Measurements from ENCODE around the gene PPP2R1A. TPM values are rescaled to one million over a fixed set of nuclear protein-coding genes. Genes with fewer than 3 reads are reported as not detected.

PPP2R1A gene
- total RNA-seq, 2 donors from 2014 or later, result 284 to 322 TPM

DNA sequence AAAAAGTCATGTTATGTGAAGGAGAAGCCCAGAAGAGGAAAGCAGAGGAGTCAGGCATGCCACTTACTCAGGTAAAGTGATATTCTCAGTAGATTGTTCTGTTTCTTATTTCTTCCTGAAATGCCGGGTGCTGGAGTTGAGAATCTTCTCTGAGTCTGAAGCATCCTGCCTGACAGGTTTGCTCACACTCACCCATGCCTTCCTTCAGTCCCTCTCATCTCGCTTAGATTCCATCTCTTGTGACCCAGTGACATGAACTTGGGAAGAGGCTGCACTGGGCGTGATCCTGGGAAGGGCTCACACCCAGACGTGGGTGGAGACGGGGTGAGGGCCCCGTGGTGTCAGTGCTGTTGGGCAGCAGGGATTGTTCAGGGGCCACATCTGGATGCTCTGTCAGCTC lies 87.6 kb downstream of the PPP2R1A start:
- no peaks in the 10 kb centered on the region for H3K4me1 ChIP-seq
- H3K36me3 ChIP-seq, result peaks cover 5% of the 10 kb centered on the region
- DNase-seq (ENCODE audit: low spot score), result no peak
- no peaks in the 10 kb centered on the region for H3K27me3 ChIP-seq
- TF ChIP-seq, protein P1, sequence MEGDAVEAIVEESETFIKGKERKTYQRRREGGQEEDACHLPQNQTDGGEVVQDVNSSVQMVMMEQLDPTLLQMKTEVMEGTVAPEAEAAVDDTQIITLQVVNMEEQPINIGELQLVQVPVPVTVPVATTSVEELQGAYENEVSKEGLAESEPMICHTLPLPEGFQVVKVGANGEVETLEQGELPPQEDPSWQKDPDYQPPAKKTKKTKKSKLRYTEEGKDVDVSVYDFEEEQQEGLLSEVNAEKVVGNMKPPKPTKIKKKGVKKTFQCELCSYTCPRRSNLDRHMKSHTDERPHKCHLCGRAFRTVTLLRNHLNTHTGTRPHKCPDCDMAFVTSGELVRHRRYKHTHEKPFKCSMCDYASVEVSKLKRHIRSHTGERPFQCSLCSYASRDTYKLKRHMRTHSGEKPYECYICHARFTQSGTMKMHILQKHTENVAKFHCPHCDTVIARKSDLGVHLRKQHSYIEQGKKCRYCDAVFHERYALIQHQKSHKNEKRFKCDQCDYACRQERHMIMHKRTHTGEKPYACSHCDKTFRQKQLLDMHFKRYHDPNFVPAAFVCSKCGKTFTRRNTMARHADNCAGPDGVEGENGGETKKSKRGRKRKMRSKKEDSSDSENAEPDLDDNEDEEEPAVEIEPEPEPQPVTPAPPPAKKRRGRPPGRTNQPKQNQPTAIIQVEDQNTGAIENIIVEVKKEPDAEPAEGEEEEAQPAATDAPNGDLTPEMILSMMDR (IDR thresholded peaks at IDR 0.05), result no peak
- no peak overlapping the region for H3K27ac ChIP-seq
- H3K9me3 ChIP-seq, result no peaks in the 10 kb centered on the region
- no peak overlapping the region for H3K4me3 ChIP-seq

Small RNA genes within 50 kb of the gene (microRNA-seq; reads per million reads assigned to microRNA genes)
- 0 reads per million in 2 donors for gene MIR6801 (ENCODE audit: borderline number of aligned reads in 2 of 2, borderline replicate concordance in 1 of 2)

Other genes starting within 250 kb of the PPP2R1A start
- 1 to 10 TPM; 5.7 to 6.5 TPM for gene ZNF350, start 203.2 kb upstream of the PPP2R1A start, total RNA-seq
- gene ZNF615, start 181.8 kb upstream of the PPP2R1A start, total RNA-seq, result 10 to 100 TPM; 10.4 to 10.8 TPM
- 1 to 10 TPM; 6.5 to 6.6 TPM for gene ZNF614, start 161.7 kb upstream of the PPP2R1A start, total RNA-seq
- 1 to 10 TPM; 5.4 to 8.6 TPM for gene ZNF432, start 141.2 kb upstream of the PPP2R1A start, total RNA-seq
- gene ZNF841, start 94.3 kb upstream of the PPP2R1A start, total RNA-seq, result 10 to 100 TPM in 1 of 2 donors, 1 to 10 TPM in 1; 4.8 to 11.0 TPM
- gene ZNF616, start 50.1 kb upstream of the PPP2R1A start, total RNA-seq, result 1 to 10 TPM; 2.4 to 3.3 TPM
- gene ZNF836, start 18.4 kb upstream of the PPP2R1A start, total RNA-seq, result 1 to 10 TPM; 2.2 to 7.6 TPM
- gene ZNF766, start 79.5 kb downstream of the PPP2R1A start, total RNA-seq, result 1 to 10 TPM; 4.1 to 5.0 TPM
- 1 to 10 TPM; 8.6 to 9.2 TPM for gene ZNF480, start 107.1 kb downstream of the PPP2R1A start, total RNA-seq
- 1 to 10 TPM; 1.9 to 7.1 TPM for gene ZNF610, start 146.2 kb downstream of the PPP2R1A start, total RNA-seq
- 10 to 100 TPM; 19.6 to 20.5 TPM for gene ZNF880, start 179.9 kb downstream of the PPP2R1A start, total RNA-seq
- 10 to 100 TPM in 1 of 2 donors, 1 to 10 TPM in 1; 9.4 to 16.7 TPM for gene ZNF528, start 207.8 kb downstream of the PPP2R1A start, total RNA-seq
- gene ZNF534, start 239.1 kb downstream of the PPP2R1A start, total RNA-seq, result under 1 TPM in 1 of 2 donors, not detected in 1; 0.16 TPM